ENCODE data around the gene UBE2O.

DNA sequence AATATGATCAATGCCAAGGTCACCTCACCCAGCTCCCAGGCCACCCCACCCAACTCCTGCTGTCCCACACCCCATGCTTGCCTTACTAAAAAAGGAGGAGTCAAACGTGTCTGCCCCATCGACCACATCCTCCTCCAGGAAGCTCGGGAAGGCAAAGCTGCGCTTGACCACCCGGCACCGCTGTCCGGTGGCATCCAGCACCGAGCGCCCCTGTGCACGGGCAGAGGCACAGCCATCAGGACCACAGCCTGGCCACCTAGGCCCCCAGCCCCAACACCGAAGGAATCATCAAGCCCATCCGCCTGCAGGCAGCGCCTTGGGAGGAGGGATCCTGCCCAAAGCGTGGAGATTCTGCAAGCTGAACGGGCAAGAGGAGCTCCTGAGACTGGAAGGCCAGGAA lies 24.6 kb upstream of the UBE2O start:
- no peak for TF ChIP-seq EZH2phosphoT487 (IDR thresholded peaks at IDR 0.05; ENCODE audit: low read depth)
- TF ChIP-seq, protein P1, sequence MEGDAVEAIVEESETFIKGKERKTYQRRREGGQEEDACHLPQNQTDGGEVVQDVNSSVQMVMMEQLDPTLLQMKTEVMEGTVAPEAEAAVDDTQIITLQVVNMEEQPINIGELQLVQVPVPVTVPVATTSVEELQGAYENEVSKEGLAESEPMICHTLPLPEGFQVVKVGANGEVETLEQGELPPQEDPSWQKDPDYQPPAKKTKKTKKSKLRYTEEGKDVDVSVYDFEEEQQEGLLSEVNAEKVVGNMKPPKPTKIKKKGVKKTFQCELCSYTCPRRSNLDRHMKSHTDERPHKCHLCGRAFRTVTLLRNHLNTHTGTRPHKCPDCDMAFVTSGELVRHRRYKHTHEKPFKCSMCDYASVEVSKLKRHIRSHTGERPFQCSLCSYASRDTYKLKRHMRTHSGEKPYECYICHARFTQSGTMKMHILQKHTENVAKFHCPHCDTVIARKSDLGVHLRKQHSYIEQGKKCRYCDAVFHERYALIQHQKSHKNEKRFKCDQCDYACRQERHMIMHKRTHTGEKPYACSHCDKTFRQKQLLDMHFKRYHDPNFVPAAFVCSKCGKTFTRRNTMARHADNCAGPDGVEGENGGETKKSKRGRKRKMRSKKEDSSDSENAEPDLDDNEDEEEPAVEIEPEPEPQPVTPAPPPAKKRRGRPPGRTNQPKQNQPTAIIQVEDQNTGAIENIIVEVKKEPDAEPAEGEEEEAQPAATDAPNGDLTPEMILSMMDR (IDR thresholded peaks at IDR 0.05; ENCODE audit: low read depth, low read length): no peak
